Activated naive CD4-positive, alpha-beta T cell treated with anti-CD3 and anti-CD28 coated beads, Interleukin-2, amount 10 ng/mL, durations not matched to agents 7 days and 5 days (primary cell): ENCODE data around the gene PRKAB1.

Experiments
- CTCF ChIA-PET: fragments of 350-600 bp; sonication (Branson Sonifier 250); formaldehyde crosslinking; loops from one replicate; lab custom pipeline; 2021; ENCODE audit warnings: antibody characterized with exemption; lab: Charles Lee
- DNase-seq: peaks from one replicate; pipeline ENCODE4 v3.0.0-alpha.2; 2020
- H3K27ac Mint-ChIP-seq: one replicate; pipeline ENCODE4 v1.8.0; 2021; ENCODE audit warnings: mild to moderate bottlenecking, moderate library complexity, mixed read lengths
- H3K27me3 Mint-ChIP-seq: one replicate; pipeline ENCODE4 v1.8.0; 2021; ENCODE audit warnings: mild to moderate bottlenecking, mixed read lengths
- H3K36me3 Mint-ChIP-seq: one replicate; pipeline ENCODE4 v1.8.0; 2021; ENCODE audit warnings: mixed read lengths
- H3K4me1 Mint-ChIP-seq: one replicate; pipeline ENCODE4 v1.8.0; 2021; ENCODE audit warnings: mixed read lengths
- H3K4me3 Mint-ChIP-seq: one replicate; pipeline ENCODE4 v1.8.0; 2021; ENCODE audit warnings: mild to moderate bottlenecking, moderate library complexity, mixed read lengths
- H3K9me3 Mint-ChIP-seq: one replicate; pipeline ENCODE4 v1.8.0; 2021; ENCODE audit warnings: mixed read lengths

The PRKAB1 gene

DNA sequence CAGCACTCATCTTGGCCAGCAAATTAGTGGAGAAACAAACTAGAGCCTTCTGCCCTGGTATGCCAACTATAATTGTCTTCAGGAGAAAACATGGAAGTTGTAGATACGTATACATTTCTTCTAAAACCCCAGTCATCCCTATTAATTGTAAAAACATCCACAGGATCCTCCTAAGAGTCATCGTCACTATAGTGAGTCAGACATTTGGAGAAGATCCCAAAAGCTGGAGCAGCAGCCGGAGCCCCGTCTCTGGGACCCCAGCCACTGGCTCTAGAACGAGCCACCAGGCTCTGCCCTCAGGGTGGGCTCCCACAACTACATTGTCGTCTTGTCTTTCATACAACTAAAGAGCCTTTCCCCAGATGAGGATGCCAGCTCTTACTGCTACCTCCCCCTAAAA is 15.5 kb downstream of the PRKAB1 start:
- Mint-ChIP-seq H3K27ac (no peak overlapping the region), H3K36me3 (peaks cover 68% of the 10 kb centered on the region), H3K4me1 (peaks cover 22% of the 10 kb centered on the region), H3K27me3 (no peaks in the 10 kb centered on the region), H3K9me3 (no peaks in the 10 kb centered on the region), H3K4me3 (no peak overlapping the region)
- CTCF ChIA-PET: interaction anchor here (1.3 to 2.2 kb wide), 2 partner anchors 15 to 18 kb away, joined by 3 to 8 read pairs; partner anchors contain the start of gene PRKAB1
- no peak for DNase-seq

DNA sequence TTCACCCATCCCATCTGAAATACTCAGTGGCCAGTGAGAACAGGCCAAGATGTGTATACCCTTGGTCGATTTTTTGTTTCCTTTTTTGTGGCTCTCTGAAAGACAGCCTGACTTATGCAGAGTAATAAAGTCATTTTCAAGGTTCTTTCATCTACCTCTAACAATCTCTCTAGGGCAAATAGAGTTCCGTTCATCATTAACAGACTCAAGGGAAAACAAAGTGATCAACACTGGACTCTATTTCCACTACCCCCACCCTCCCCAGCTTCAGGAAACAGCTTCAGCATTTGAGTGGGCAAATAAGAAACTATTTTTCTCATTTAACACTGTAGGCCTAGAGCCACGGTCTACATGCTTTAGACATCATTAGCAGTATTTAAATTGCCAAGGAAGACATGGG is 15.9 kb downstream of the PRKAB1 start:
- Mint-ChIP-seq H3K27me3 (no peaks in the 10 kb centered on the region), H3K9me3 (no peaks in the 10 kb centered on the region), H3K36me3 (peaks cover 67% of the 10 kb centered on the region), H3K27ac (peak overlapping the region; percentile 64), H3K4me1 (peaks cover 22% of the 10 kb centered on the region), H3K4me3 (no peak overlapping the region)
- no peak for DNase-seq
- CTCF ChIA-PET: interaction anchor here (1.3 kb wide), 1 partner anchor 18 kb away, joined by 3 read pairs; no protein-coding TSS in a partner anchor

DNA sequence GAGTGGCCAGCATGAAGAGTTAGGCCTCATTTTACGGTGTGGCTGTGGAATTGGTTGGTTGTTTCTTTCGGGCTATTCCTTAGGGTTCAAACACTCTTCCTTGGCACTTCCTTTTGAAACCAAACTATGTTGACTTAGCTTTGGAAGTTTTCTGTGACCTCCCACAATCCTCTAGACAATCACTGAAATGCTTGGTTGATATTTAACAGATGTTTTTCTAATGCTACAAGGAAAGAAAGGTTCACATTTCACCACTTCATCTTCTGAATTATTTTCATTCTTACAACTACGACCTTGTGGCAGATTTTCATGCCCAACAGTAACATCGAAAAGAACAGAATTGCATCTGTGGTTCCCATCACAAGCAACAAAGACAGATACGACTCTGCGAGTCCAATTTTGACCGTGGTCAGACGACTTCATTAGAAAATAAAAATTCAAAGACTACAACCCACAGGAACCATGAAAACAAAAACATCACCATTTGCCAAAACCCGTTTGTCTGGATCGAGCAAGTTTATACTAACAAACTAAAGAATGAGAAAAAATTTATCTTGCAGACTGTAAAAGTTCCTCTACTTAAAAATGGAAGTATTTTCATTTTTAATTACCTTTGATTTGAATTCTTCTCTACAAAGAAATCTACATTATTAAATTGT is 16.9 kb downstream of the PRKAB1 start:
- no peak for DNase-seq
- H3K4me1 Mint-ChIP-seq: peaks cover 18% of the 10 kb centered on the region
- H3K4me3 Mint-ChIP-seq: no peak overlapping the region
- peak overlapping the region; percentile 28 for H3K27ac Mint-ChIP-seq
- no peaks in the 10 kb centered on the region for H3K9me3 Mint-ChIP-seq
- CTCF ChIA-PET: no interaction called here
- peaks cover 60% of the 10 kb centered on the region for H3K36me3 Mint-ChIP-seq
- no peaks in the 10 kb centered on the region for H3K27me3 Mint-ChIP-seq

DNA sequence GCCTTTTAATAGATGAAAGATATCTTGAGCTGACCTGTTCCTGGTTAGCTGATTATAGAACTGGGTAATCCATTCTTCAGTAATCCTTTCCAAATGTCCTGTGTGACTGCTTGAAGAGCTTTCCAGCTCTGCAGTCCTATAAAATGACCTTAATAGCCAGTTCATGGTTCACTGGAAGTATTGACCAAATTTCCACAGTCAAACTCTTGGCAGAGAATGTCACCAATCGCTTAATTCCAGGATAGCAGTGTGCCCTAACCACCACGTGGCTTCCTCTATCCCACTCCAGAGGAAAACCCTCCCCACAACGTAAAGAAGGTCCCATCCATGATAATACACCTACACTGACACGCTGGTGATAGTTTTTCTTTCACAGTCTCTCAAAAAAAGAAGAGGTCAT is 17.4 kb downstream of the PRKAB1 start:
- CTCF ChIA-PET: no interaction called here
- H3K27me3 Mint-ChIP-seq: no peaks in the 10 kb centered on the region
- H3K4me3 Mint-ChIP-seq: no peak overlapping the region
- H3K27ac Mint-ChIP-seq: no peak overlapping the region
- H3K36me3 Mint-ChIP-seq: peaks cover 58% of the 10 kb centered on the region
- no peaks in the 10 kb centered on the region for H3K9me3 Mint-ChIP-seq
- no peak for DNase-seq
- H3K4me1 Mint-ChIP-seq: peaks cover 18% of the 10 kb centered on the region

DNA sequence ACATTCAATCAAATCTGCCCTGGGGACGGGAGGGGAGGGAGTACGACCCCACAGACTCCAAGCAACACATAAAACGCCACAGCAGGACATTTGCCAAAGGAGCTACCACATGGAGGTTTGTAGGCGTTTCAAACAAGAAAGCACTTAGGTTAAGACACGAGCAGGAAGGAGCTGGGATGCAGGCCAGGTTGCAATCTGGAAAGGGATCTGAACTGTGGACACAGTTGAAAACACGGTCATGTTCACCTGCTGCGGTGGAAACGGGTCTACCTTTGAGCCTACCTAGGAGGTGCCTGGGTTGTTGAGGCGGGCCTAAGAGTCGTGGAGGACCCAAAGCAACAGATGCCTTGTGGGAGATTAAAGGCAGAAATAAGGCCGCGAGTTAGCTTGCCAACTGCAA is 18.4 kb downstream of the PRKAB1 start:
- Mint-ChIP-seq H3K27me3 (no peaks in the 10 kb centered on the region), H3K9me3 (no peaks in the 10 kb centered on the region), H3K4me3 (no peak overlapping the region), H3K4me1 (peaks cover 18% of the 10 kb centered on the region), H3K36me3 (peaks cover 54% of the 10 kb centered on the region), H3K27ac (no peak overlapping the region)
- no peak for DNase-seq
- CTCF ChIA-PET: no interaction called here

DNA sequence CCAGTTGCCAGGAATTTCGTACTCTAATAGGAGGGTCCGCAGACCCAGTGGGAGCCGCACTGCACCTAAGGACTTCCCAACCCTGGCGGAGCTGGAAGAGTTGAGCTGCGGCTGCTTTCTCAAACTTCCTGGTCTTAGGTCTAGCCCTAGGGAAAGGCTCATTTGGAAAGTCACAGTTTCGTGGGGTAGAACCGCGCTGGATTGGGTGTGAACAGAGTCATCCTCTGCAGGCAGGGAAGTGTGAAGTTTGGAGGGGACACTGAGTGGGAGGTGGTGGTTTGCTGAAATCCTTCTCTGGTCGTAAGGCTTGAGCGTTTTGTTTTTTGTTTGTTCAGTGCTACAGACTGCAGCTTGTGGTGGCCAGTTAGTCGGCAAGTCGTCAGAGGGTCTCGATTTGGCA is 18.8 kb downstream of the PRKAB1 start:
- Mint-ChIP-seq H3K27me3 (no peaks in the 10 kb centered on the region), H3K27ac (no peak overlapping the region), H3K4me3 (no peak overlapping the region), H3K9me3 (no peaks in the 10 kb centered on the region), H3K36me3 (peaks cover 56% of the 10 kb centered on the region), H3K4me1 (peaks cover 18% of the 10 kb centered on the region)
- CTCF ChIA-PET: no interaction called here
- no peak for DNase-seq

DNA sequence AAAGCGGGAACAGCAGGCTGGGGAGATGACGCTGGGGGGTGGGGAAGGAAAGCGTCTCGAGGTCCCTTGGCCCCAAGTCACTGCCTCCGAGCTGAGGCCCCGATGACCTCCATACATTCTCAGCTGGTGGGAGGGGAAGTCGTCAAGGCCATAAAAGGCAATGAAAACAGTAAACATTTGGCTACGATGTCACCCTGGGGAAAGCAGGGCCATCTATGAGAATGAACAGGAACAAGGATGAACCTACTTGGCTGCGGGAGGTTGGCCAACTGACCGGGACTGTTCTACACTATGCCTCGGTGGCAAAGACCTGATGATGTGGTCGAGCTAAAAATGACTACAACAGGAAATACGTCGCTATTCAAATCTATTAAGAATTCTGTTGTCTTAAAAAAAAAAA is 19.5 kb downstream of the PRKAB1 start:
- CTCF ChIA-PET: interaction anchor here (0.6 to 1.4 kb wide), 2 partner anchors 20 to 142 kb away, joined by 3 to 4 read pairs; partner anchors contain the start of gene PRKAB1
- no peaks in the 10 kb centered on the region for H3K9me3 Mint-ChIP-seq
- H3K36me3 Mint-ChIP-seq: peaks cover 53% of the 10 kb centered on the region
- no peaks in the 10 kb centered on the region for H3K27me3 Mint-ChIP-seq
- no peak overlapping the region for H3K4me3 Mint-ChIP-seq
- peaks cover 12% of the 10 kb centered on the region for H3K4me1 Mint-ChIP-seq
- no peak overlapping the region for H3K27ac Mint-ChIP-seq
- DNase-seq: no peak

DNA sequence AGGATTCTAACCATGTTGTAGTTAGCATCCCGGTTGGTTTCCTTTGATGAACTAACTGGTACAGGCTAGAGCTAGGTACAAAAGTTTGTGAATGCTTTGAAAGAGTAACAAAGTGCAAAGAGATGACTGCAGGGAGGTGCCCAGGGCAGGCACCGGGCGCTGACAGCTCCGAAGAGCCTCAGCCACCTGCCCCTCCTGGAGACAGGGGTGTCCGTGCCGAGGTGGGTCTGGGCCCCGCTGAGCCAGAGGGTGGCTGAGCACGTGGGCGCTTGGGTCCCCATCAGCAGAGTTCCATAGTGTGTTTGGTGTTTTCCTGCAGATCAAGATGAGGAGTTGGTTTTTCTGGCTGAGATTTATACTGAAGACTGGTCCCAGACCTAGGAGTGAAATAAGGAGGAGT is 19.9 kb downstream of the PRKAB1 start:
- H3K27me3 Mint-ChIP-seq: no peaks in the 10 kb centered on the region
- peaks cover 7% of the 10 kb centered on the region for H3K4me1 Mint-ChIP-seq
- no peak overlapping the region for H3K4me3 Mint-ChIP-seq
- H3K9me3 Mint-ChIP-seq: no peaks in the 10 kb centered on the region
- H3K36me3 Mint-ChIP-seq: peaks cover 55% of the 10 kb centered on the region
- CTCF ChIA-PET: interaction anchor here (1.4 kb wide), 1 partner anchor 20 kb away, joined by 4 read pairs; the partner anchor contains the start of gene PRKAB1
- no peak for DNase-seq
- H3K27ac Mint-ChIP-seq: no peak overlapping the region

DNA sequence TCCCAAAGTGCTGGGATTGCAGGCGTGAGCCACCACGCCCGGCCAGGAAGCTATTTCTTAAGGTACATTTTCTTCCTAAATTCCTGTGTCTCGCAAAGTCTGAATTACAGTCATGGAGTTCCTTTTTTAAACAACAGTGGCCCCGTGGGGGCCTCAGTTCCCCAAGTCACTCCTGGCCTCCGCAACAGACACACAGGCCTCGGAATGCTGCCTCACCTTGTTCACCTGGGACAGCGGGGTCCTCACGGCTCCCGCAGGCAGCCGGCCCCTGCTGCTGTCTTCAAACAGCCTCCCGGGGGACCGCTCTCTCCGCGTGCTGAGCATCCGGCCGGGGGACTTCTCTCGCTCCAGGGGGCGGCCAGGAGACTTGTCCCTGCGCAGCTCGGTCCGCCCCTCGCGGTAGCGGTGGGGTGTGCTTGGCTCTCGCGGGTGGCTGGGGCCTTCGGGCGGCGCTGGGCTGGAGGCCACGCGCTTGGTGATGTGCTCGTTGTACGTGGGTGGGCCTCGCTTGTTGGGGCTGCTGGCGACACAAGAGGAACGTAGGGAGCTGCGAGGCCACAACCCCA is 22.1 kb downstream of the PRKAB1 start:
- Mint-ChIP-seq H3K4me1 (no peaks in the 10 kb centered on the region), H3K9me3 (no peaks in the 10 kb centered on the region), H3K27me3 (no peaks in the 10 kb centered on the region), H3K4me3 (no peak overlapping the region), H3K27ac (no peak overlapping the region), H3K36me3 (peaks cover 53% of the 10 kb centered on the region)
- no peak for DNase-seq
- CTCF ChIA-PET: no interaction called here

DNA sequence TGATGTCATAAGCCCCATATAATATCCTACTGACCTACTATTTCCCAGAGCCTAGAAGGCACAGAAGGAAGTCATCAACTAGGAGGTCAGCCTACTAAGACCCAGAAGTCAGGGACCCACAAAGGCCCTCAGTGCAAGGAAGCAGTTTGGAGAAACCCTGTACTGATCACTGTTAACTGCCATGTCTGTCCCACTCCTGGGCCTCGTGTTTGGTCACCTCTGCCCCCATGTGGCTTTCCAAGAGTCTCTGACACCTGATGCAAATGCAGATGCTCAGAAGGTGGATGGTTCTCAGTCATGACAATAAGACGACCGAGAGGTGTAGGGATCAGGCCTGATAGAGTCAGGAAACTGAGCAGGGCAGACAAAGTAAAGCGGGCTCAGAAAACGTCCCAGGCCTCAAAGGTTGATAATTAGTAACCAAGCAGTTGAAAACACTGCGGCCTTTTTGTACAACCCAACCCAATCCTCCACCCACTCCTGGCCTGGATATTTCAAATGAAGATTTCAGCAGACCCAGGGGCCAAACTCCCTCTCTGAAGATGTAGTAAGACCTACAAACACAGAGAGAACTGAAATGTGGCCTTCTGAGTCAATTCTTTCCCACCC is 23.4 kb downstream of the PRKAB1 start:
- H3K9me3 Mint-ChIP-seq: no peaks in the 10 kb centered on the region
- no peak overlapping the region for H3K4me3 Mint-ChIP-seq
- H3K27ac Mint-ChIP-seq: no peak overlapping the region
- CTCF ChIA-PET: no interaction called here
- DNase-seq: no peak
- H3K36me3 Mint-ChIP-seq: peaks cover 46% of the 10 kb centered on the region
- no peaks in the 10 kb centered on the region for H3K4me1 Mint-ChIP-seq
- H3K27me3 Mint-ChIP-seq: no peaks in the 10 kb centered on the region

DNA sequence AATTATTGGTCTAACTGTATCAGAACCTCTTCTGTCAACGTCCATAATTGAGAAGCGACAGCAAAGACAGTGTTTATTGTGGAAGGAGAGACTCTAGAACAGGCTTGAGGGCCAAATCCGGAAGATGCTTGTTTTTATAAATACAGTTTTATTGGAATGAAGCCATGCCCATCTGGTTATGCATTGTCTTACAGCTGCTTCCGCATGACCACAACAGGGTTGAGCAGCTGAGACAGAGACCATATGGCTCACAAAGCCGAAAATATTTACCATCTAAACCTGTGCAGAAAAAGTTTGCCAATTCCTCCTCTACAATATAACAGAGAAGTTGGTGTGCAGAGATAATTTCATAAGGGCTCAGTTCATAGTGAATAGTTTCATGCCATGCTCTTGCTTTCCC is 24.5 kb downstream of the PRKAB1 start:
- Mint-ChIP-seq H3K4me1 (no peaks in the 10 kb centered on the region), H3K36me3 (peaks cover 44% of the 10 kb centered on the region), H3K27me3 (no peaks in the 10 kb centered on the region), H3K4me3 (no peak overlapping the region), H3K9me3 (no peaks in the 10 kb centered on the region), H3K27ac (no peak overlapping the region)
- CTCF ChIA-PET: no interaction called here
- DNase-seq: no peak

DNA sequence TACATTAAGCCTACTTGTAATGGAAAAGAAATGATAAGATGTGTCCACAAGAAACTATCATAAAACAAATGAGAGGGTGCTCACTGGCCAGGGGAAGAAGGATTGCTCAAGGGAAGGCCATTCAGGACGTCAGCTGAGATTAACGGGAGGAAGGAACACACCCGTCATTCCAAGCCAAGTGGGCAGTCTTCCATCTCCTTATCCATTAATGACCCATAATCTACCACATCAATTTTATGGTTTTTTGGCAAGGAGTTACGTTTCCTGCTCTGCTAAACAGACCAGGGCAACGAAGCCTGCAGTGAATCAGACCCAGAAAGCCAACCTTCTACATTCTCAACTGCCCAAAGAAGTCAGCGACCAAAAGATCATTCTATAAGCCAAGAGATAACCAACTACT is 25.1 kb downstream of the PRKAB1 start:
- DNase-seq: no peak
- no peaks in the 10 kb centered on the region for H3K27me3 Mint-ChIP-seq
- peaks cover 42% of the 10 kb centered on the region for H3K36me3 Mint-ChIP-seq
- H3K4me3 Mint-ChIP-seq: no peak overlapping the region
- CTCF ChIA-PET: no interaction called here
- no peaks in the 10 kb centered on the region for H3K4me1 Mint-ChIP-seq
- no peaks in the 10 kb centered on the region for H3K9me3 Mint-ChIP-seq
- H3K27ac Mint-ChIP-seq: no peak overlapping the region

DNA sequence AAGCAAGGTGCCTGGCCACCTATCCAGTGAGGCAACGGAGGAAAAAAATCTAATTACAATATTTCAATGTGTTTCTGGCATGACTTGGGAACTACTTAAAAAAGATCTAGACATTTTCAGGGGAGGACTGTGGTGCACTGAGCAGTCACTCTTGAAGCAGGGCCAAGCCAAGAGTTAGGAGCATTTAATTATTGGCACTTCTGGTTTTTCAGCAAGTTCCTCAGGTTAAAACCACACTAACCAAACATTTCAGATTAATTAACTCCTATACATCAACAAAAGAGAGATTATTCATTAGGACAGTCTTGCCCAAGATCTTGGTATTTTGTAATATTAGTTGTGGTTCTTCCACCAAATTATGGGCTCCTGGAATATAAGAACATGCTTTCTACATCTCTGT is 25.6 kb downstream of the PRKAB1 start:
- no peaks in the 10 kb centered on the region for H3K27me3 Mint-ChIP-seq
- H3K9me3 Mint-ChIP-seq: no peaks in the 10 kb centered on the region
- CTCF ChIA-PET: no interaction called here
- no peak overlapping the region for H3K4me3 Mint-ChIP-seq
- peaks cover 42% of the 10 kb centered on the region for H3K36me3 Mint-ChIP-seq
- no peaks in the 10 kb centered on the region for H3K4me1 Mint-ChIP-seq
- DNase-seq: no peak
- H3K27ac Mint-ChIP-seq: no peak overlapping the region

DNA sequence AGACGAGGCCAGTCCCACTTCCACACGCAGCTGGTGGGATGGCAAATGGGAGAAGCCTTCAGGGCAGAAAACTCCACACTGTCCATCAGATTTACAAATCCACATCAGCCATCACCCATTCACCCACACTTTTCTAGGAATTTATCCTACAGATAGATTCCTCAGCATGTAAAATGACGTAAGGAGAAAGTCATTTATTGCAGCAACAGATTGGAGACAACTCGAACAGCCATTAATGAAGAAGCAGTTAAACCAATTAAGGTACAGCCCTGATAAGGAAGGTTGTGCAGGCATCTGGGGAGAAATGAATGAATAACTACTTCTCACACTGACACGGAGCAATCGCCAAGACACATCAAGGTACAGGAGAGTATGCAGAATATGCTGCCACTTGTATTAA is 26.2 kb downstream of the PRKAB1 start:
- Mint-ChIP-seq H3K4me3 (no peak overlapping the region), H3K9me3 (no peaks in the 10 kb centered on the region), H3K27ac (no peak overlapping the region), H3K4me1 (no peaks in the 10 kb centered on the region), H3K27me3 (no peaks in the 10 kb centered on the region), H3K36me3 (peaks cover 43% of the 10 kb centered on the region)
- CTCF ChIA-PET: interaction anchor here (0.8 kb wide), 1 partner anchor 50 kb away, joined by 3 read pairs; no protein-coding TSS in a partner anchor
- no peak for DNase-seq

DNA sequence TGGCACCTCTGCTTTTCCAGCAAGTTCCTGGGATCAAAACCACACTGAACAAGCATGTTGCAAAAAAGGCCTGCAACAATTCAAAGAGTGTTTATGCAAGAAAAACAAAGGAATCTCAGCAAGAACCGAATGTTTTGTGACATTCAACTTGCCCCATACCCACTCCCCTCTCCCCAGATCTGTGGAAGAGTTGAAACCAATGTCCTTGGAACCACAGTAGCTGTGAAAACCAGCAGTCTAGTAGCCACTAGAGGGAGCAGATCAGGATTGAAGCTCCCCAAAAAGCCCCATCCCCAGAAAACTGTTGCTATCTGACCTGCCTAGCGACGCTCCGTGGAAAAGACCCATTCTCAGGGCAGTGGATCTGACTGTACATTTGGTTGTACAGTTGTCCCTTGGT is 27.1 kb downstream of the PRKAB1 start:
- Mint-ChIP-seq H3K27me3 (no peaks in the 10 kb centered on the region), H3K4me1 (no peaks in the 10 kb centered on the region), H3K27ac (no peak overlapping the region), H3K4me3 (no peak overlapping the region), H3K9me3 (no peaks in the 10 kb centered on the region), H3K36me3 (peaks cover 46% of the 10 kb centered on the region)
- DNase-seq: no peak
- CTCF ChIA-PET: interaction anchor here (0.5 to 0.8 kb wide), 2 partner anchors 21 to 51 kb away, joined by 3 read pairs; no protein-coding TSS in a partner anchor
